ENCODE data around the gene VARS2.
"Not testable (repeated sequence)": the region's sequence is repeated elsewhere in the genome, so short reads cannot be mapped to it uniquely, and the experiment has no call there.

The VARS2 gene

DNA sequence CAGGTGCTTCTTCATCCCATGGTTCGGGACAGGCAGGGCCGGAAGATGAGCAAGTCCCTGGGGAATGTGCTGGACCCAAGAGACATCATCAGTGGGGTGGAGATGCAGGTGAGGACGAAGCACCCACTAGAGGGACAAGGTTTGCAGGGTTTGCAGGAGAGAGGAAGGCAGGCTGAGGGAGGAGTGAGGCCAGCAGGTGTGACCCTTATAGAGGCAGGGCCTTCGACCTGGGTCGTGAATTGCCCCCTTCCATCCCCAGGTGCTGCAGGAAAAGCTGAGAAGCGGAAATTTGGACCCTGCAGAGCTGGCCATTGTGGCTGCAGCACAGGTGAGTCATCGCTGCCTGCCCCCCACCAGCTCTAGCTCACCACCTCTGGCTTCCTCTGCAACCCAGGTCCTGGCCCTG is 8.4 kb downstream of the VARS2 start:
- H3K27ac ChIP-seq, result peak overlapping the region; percentile 63
- DNase-seq (ENCODE audit: low read depth, low spot score), result no peak

DNA sequence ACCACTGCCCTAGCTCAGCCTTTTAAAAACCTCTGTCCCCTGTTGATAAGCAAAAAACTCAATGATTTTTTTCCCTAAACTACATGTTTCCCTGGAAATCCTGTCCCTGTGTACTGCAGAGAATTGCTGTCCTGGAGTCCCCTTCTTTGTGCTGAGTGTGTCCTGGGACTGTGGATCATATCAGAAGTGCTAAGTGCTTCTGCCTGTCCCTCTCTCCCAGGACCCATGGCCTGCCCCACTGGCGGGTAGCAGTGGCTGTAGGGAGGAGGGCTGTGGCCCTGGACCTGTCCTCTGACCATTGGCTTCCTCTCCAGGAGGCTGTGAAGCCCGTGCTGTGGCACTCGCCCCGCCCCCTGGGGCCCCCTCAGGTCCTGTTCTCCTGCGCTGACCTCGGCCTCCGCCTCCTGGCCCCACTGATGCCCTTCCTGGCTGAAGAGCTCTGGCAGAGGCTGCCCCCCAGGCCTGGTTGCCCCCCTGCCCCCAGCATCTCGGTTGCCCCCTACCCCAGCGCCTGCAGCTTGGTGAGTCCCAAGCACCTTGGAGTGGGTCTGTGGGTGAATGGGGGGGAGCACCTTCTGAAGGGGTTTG is 10.1 kb downstream of the VARS2 start:
- not testable (repeated sequence) for DNase-seq (ENCODE audit: low read depth, low spot score); H3K27ac ChIP-seq

DNA sequence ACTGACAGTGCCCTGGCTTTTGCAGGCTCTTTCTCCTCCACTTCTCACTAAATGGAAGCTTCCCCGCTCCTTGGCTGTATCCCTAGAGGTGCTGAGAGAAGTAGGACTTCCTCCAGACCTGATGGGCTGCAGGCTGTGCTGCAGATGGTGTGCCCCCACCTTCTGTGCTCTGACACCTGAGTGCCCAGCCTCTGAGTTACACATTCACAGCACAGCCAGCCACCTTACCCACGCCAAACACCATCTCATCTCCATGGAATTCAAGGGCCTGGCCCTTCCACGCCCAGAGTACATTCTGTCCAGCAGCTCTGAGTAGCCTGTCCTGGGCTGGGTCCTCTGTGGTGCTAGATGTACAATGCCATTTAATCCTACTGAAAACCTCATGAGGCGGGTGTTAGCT is 12.6 kb downstream of the VARS2 start:
- no peak for DNase-seq (ENCODE audit: low read depth, low spot score)
- peak overlapping the region; percentile 88 for H3K27ac ChIP-seq

DNA sequence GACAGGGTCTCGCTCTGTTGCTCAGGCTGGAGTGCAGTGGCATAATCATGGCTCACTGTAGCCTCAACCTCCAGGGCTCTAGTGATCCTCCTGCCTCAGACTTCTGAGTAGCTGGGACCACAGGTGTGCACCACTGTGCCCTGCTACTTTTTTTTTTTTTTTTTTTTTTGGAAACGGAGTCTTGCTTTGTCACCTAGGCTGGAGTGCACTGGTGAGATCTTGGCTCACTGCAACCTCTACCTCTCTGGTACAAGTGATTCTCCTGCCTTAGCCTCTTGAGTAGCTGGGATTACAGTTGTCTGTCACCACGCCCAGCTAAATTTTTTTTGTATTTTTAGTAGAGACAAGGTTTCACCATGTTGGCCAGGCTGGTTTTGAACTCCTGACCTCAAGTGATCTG is 13.0 kb downstream of the VARS2 start:
- not testable (repeated sequence) for DNase-seq (ENCODE audit: low read depth, low spot score)

DNA sequence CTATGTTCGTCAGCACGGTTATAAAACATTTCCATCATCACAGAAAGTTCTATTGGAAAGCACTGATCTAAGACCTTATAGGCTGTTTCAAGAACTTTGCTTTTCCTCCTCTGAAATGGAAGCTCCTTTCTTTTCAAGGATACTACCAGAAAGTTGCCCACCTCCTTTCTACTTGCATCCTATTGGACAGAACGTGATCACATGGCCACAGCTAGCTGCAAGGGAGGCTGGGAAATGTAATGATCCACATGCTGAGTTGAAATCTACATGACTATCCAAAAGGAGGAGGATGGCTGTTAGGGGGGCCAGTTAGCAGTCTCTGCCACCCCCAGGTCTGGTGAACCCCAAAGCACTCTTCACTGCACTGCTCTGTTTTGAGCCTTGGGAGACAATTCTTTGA is 14.6 kb downstream of the VARS2 start:
- no peak overlapping the region for H3K27ac ChIP-seq
- no peak for DNase-seq (ENCODE audit: low read depth, low spot score)

More for the DNA sequence above, 13.0 kb downstream of the VARS2 start:
- H3K27ac ChIP-seq, result peak overlapping the region; percentile 88

DNA sequence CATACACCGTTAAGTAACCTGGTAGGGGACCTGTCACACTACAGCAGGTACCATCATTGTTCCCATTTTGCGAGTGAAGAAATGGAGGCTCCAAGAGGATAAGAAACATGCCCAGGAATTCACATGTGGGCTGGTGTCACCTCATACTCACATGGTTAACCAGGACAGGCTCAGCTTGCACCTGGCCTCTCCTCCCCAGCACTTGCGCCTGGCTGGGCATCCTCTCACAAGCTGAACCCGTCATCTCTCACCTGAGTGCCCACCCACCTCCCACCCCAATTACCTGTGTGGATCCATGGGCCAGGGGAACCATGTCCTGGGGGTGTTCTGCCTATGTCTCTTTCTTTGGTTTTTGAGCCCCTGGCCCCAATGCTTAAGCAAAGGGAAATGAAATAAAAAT is 16.5 kb downstream of the VARS2 start:
- DNase-seq (ENCODE audit: low read depth, low spot score), result no peak
- H3K27ac ChIP-seq, result no peak overlapping the region

DNA sequence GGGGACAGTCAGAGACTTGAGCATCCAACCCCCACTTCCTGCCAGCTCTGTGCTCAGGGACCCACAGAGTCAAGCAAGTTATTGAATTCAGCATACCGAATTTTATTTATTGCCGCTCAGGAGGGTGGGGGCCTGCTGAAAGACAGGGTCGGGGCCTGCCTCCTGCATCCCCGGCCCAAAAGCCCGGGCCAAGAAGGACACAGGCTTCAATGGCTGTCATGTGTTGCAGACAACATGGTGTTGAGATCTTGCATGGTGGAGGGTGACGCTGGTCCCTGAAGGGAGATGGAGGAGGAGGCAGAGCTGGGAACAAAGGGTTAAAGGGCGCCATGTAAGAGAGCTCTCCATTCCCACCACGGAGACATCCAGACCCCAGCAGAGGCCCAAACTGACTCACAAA is 17.2 kb downstream of the VARS2 start:
- DNase-seq (ENCODE audit: low read depth, low spot score), result no peak
- H3K27ac ChIP-seq, result peak overlapping the region; percentile 32

DNA sequence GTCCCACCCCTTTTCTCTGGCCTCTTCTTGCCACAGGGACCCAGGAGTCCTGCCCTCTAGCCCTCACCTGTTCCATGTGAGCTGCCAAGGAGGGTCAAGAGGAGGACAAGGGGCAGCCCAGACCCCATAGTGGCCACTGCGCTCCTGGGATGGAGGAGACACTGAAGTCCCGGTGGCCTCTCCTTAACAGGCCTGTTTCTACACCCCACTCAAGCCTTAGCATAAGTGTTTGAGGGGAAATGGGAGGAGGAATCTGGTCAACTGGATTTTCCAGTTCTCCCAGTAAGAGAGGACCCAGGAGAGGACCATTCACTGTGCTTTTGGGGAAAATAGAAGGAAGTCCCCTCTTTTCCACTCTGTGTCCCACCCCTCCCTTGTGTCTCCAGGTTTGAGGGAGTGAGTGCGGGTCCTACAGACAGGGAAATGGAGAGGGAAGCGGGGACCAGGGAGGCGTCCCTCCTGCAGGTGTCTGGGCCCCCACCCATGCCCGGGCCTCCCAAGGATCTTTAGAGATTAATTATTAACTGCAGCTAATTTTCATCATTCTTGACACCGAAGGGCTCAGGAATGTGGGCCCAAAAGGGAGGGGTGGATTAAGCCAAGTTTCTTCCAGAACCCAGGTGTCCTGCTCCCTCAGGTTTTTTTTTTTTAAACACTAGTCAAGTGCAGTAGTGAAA is 18.1 kb downstream of the VARS2 start, which contains the start of gene SFTA2:
TSS of gene SFTA2 (minus strand) at position 202 of the 677 bp plus-strand sequence. CDS start at position 128, 74 bp downstream.
- DNase-seq (ENCODE audit: low read depth, low spot score), result no peak
- H3K27ac ChIP-seq, result peak within 1 kb of the TSS; percentile 32

DNA sequence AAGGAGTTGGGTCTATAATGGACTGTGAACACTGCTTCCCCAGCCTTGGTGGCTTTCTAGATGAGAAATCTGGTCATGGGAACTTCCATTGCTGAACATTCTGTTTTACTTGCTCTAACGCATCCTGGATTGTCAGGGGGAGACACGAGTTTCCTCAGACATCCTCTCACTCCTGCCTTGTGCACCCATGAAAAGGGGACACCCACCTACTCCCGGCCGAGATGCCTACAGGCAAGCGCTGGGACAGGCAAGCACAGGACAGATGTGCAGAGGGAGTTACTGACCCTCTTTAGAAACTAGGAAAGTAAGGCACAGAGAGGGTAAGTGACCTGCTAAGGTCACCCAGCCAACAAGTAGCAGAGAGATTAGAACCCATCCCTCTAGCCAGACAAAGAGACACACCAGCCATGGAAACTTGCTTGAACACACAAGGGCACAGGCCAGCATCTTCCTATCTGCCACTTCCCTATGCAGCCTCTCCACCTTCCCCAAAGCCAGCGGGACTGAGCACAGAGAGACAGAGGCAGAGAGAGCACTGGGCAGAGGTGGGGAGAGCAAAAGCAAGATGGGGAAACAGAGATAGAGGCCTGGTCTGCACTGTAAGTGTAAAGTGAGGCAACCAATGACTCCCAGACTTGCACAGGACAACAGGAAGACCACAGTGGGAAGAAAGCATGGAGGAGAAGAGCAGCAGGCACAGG is 18.8 kb downstream of the VARS2 start:
- no peak for DNase-seq (ENCODE audit: low read depth, low spot score)
- peak overlapping the region; percentile 32 for H3K27ac ChIP-seq

DNA sequence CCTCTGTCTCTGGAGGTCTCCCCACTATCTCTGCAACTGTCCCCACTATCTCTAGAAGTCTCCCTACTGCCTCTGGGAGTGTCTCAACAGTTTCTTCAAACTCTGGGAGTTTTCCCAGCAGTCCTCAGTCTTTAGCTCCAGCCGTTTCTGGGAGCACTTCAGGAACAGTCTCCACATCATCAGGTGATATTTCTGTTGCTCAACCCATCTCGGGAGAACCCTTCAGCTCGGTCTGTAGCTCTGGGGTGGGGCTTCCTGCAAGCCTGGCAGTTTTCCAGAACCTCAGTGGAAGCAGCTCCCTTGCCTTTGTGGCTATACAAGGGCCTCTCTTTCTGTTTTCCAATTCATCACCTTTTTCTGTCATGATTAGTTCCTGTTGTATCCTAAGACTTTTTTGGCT is 21.0 kb downstream of the VARS2 start:
- H3K27ac ChIP-seq, result peak overlapping the region; percentile 34
- no peak for DNase-seq (ENCODE audit: low read depth, low spot score)

DNA sequence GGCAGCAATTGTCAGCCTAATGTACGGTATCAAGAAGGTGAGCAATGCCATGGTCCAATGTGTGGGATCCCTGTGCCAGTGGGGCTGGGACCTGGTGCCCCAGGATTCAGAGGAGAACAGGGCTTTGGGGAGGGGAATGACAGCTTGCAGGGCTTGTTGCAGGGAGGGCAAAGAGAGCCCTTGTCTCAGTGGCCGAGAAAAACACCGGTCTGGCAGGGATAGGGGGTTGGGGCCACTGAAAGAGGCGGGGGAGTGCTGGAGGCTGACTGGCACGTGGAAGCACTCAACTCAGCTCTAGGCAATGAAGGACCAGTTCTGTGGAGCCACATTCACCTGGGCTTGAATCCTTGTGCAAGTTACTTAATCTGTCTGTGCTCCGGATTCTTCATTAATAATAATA is 23.2 kb downstream of the VARS2 start:
- DNase-seq (ENCODE audit: low read depth, low spot score), result no peak
- no peak overlapping the region for H3K27ac ChIP-seq

DNA sequence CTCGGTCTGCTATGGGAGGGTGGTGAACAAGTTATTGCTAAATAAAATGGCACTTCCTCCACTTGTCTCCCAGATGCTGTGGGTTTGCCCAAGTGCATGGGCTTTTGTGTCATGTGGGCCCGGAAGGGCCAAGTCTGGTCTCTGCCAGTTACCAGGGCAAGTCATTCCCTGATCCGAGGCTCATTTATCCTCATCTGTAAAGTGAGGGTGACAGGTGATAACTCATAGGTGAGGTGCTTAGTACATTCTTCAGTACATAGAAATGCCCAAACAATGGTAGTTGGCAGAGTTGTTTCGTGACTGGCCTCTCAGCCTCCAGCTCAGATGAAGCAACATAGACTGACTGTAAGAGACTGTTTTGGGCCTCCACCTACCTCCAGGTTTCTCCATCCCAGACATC is 24.7 kb downstream of the VARS2 start:
- peak overlapping the region; percentile 73 for H3K27ac ChIP-seq
- DNase-seq (ENCODE audit: low read depth, low spot score), result peak; percentile 37

DNA sequence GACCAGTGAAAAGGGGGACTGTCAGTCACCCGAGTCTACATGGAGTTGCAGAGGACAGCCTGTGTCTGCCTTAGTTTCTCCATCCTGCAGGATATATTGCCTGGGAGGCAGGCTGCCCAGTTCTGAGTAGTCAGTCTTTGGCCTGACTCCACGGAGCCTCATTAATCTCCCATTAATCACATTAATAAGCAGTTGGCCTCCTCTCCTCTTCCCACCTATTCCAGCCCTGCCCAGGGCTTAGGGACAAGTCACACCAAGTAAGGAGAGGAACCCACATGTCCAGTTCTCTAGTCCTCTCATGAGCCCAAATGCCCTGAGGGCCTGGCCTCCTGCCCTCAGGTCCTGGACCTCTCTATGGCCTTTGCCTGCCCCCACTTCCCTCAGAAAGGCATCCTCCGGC is 25.4 kb downstream of the VARS2 start:
- H3K27ac ChIP-seq, result peak overlapping the region; percentile 73
- no peak for DNase-seq (ENCODE audit: low read depth, low spot score)

DNA sequence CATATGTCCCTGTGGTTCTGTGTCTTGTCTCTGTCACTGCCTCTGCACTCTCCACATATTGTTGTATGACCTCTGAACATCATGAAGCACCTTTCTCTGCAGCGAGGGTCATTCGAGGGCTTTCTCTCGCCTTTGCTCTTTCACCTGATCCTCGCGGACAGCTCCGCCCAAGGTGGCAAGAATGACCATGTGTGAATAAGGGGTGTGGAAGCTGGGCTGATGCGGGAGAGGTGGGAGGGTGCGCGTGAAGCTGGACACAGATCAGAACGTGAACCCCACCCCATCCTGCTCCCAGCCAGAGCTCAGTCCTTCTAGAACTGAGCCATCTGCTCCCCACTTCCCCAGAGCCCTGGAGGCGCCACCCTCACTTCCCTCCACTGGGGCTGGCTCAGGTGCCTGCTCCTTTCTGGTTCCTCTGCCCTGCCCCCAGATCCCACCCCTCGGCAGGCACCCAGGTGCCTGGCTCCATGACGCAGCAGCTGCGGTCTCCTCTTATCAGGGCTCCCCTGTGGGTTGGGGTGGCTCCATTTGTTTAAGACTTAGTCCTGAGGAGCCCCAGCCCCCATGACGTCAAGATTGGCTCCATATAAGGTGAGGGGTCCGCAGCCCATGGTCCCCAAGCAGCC is 26.4 kb downstream of the VARS2 start, which contains the start of gene MUCL3:
TSS of gene MUCL3 (plus strand) at position 613 of the 626 bp plus-strand sequence. CDS start 27 bp downstream, outside the sequence.
- DNase-seq (ENCODE audit: low read depth, low spot score), result no peak
- H3K27ac ChIP-seq, result peak within 1 kb of the TSS; percentile 73

DNA sequence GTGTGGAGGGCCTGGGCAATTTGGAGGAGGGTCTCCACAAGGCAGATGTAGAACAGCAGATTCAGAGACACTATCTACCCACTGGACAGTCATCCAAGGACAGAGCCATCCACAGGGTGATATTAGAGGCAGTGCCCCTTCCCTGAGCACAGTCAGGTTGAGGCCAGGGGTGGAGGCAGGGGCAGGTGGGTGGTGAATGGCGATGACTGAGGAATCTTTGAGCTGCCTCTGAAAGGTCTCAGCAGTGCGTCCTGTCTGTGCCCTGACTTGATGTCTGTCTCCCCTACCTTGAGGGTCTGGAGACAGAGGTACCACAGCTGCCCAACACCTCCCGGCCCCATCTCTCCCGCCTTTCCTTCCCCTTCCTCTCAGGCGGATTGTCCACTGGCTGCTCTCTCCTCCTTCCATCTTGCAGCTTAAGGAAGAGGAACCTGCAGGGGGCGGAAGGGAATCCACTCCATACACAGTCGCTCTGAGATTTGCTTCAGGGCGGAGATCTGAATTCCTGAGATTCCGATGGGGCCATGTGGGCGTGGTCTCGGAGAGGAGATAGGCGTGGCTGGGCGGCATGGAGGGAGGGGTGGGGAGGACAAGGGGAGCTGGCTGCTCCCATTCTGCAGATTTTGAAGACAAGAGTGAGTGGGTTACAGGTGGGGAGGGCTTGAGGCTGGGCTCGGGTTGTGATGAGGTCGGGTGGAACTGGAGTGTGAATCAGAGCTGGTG is 28.5 kb downstream of the VARS2 start:
- no peak overlapping the region for H3K27ac ChIP-seq
- peak; percentile 31 for DNase-seq (ENCODE audit: low read depth, low spot score)

DNA sequence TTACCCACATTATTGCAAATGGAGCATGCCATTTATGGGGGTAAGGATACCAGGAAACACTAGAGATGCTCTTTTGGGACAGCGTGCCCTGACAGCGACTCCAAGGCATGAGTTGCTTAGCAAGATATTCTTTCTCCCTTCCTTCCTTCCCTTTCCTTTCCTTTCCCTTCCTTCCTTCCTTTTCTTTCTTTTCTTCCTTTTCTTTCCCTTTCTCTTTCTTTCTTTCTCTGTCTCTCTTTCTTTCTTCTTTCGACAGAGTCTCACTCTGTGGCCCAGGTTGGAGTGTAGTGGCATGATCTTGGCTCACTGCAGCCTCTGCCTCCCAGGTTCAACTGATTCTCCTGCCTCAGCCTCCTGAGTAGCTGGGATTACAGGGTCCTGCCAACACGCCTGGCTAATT is 30.0 kb downstream of the VARS2 start:
- no peak for DNase-seq (ENCODE audit: low read depth, low spot score)

DNA sequence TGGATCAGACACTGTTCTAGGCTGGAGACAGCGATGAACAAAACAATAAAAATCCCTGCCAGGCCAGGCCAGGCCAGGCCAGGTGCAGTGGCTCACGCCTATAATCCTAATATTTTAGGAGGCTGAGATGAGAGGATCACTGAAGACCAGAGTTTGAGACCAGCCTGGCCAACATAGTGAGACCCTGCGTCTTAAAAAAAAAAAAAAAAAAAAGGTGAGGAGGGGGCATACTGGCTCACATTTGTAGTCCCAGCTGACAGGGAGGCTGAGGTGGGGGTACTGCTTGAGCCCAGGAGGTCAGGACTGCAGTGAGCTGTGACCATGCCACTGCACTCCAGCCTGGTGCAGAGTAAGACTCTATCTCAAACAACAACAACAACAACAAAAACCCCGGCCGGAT is 31.2 kb downstream of the VARS2 start:
- no peak overlapping the region for H3K27ac ChIP-seq
- DNase-seq (ENCODE audit: low read depth, low spot score), result no peak

More for the DNA sequence above, 30.0 kb downstream of the VARS2 start:
- H3K27ac ChIP-seq, result no peak overlapping the region

DNA sequence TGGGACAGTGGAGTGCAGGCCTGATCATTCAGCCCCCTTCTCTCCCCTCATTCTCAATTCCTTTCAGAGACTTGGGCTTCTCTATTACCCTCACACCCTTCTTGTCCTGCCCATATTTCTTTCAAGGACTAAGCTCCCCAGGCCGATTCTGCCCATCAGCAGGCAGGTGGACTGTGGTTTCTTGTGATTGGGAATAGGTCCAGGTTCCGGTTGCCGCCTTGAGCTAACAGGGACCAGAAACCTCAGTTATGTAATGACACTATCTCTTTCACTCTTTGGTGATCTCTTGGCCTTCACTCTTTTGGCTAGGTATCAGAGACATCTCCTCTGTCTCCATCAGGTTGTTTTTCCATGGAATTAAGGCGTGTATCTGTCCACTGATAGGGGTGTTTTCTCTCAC is 33.2 kb downstream of the VARS2 start:
- no peak overlapping the region for H3K27ac ChIP-seq

DNA sequence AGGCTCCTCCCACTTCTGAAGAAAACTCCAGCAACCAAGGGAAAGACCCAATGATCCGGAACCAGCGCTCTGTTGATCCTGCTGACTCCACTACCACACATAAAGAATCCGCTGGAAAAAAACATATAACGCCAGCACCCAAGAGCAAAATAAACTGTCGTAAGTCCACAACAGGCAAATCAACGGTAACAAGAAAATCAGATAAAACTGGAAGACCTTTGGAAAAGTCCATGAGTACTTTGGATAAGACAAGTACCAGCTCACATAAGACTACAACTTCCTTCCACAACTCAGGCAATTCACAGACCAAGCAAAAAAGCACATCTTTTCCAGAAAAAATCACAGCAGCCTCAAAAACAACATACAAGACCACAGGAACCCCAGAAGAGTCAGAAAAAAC is 34.8 kb downstream of the VARS2 start:
- no peak overlapping the region for H3K27ac ChIP-seq
- no peak for DNase-seq (ENCODE audit: low read depth, low spot score)

More for the DNA sequence above, 33.2 kb downstream of the VARS2 start:
- DNase-seq (ENCODE audit: low read depth, low spot score), result no peak

DNA sequence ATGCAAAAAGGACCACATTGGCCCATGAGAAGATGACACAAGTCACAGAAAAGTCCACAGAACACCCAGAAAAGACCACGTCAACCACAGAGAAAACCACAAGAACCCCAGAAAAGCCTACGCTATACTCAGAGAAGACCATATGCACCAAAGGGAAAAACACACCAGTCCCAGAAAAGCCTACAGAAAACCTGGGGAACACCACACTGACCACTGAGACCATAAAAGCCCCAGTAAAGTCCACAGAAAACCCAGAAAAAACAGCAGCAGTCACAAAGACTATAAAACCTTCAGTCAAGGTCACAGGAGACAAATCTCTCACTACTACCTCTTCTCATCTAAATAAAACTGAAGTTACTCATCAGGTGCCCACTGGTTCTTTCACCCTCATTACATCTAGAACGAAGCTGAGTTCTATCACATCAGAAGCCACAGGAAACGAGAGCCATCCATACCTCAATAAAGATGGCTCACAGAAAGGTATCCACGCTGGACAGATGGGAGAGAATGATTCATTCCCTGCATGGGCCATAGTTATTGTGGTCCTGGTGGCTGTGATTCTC is 38.0 kb downstream of the VARS2 start:
- no peak overlapping the region for H3K27ac ChIP-seq
- no peak for DNase-seq (ENCODE audit: low read depth, low spot score)
